HEK293 (cell line): Measurements from ENCODE around the gene EDAR.

Source experiments
- CTCF ChIA-PET: fragments of 350-600 bp; formaldehyde crosslinking; extraction: SDS; loops from one replicate; lab custom pipeline; 2021; ENCODE audit warnings: antibody characterized with exemption; lab: Yijun Ruan, JAX
- POLR2A ChIA-PET: fragments of 300-600 bp; formaldehyde crosslinking; extraction: SDS; loops from one replicate; lab custom pipeline; 2020; ENCODE audit warnings: antibody characterized with exemption, inconsistent platforms; lab: Yijun Ruan, JAX
- H3K27ac ChIP-seq: fragments of 200-500 bp; sonication (Bioruptor generic); 2 replicates; pipeline ENCODE4 v1.5.1; 2014; ENCODE audit warnings: low read depth, low read length, control low read depth, inconsistent platforms; ENCODE audit errors: extremely low read depth
- H3K36me3 ChIP-seq, 2 experiments: fragments of 200-500 bp in 1 of 2; sonication (Bioruptor generic) in 1 of 2; 1 replicate in 1 of 2; 2 replicates in 1 of 2; pipeline ENCODE4 v1.5.1; 2014 to 2017; ENCODE audit warnings: inconsistent platforms in 2 of 2, low read length in 2 of 2; ENCODE audit not compliant: control insufficient read depth in 2 of 2, insufficient read depth in 1 of 2
- H3K4me1 ChIP-seq: fragments of 200-500 bp; sonication (Bioruptor generic); 2 replicates; pipeline ENCODE4 v1.5.1; 2014; ENCODE audit warnings: mild to moderate bottlenecking, low read length, inconsistent platforms; ENCODE audit not compliant: control insufficient read depth, insufficient read depth
- H3K4me3 ChIP-seq: 2 replicates; pipeline ENCODE4 v1.5.1; 2011; ENCODE audit warnings: low read depth, mild to moderate bottlenecking, control low read depth, low read length, moderate library complexity
- H3K9me3 ChIP-seq: fragments of 200-500 bp; sonication (Bioruptor generic); 2 replicates; pipeline ENCODE4 v1.5.1; 2014; ENCODE audit warnings: low read depth, low read length, inconsistent platforms; ENCODE audit not compliant: control insufficient read depth, insufficient read depth
- GLI4 ChIP-seq: fragments of 450-650 bp; formaldehyde crosslinking; IDR thresholded peaks from 2 replicates; pipeline ENCODE4 v1.5.1; 2016; ENCODE audit warnings: missing biosample characterization, missing genetic modification characterization
- GLIS1 ChIP-seq: fragments of 450-650 bp; formaldehyde crosslinking; IDR thresholded peaks from 2 replicates; pipeline ENCODE4 v1.5.1; 2016; ENCODE audit warnings: missing biosample characterization, missing genetic modification characterization
- HIC1 ChIP-seq: fragments of 450-650 bp; formaldehyde crosslinking; IDR thresholded peaks from 2 replicates; pipeline ENCODE4 v1.5.1; 2016; ENCODE audit warnings: missing biosample characterization, missing genetic modification characterization
- HOXA7 ChIP-seq: sonication (generic); formaldehyde crosslinking; IDR thresholded peaks from 2 replicates; pipeline ENCODE4 v1.8.1; 2022; ENCODE audit warnings: missing genetic modification reagents, borderline replicate concordance
- MYNN ChIP-seq: fragments of 450-650 bp; formaldehyde crosslinking; IDR thresholded peaks from 2 replicates; pipeline ENCODE4 v1.5.1; 2016; ENCODE audit warnings: missing biosample characterization, missing genetic modification characterization, borderline replicate concordance
- MZF1 ChIP-seq: fragments of 450-650 bp; formaldehyde crosslinking; IDR thresholded peaks from 2 replicates; pipeline ENCODE4 v1.5.1; 2017; ENCODE audit warnings: missing biosample characterization, missing genetic modification characterization, borderline replicate concordance
- OVOL3 ChIP-seq: fragments of 450-650 bp; formaldehyde crosslinking; IDR thresholded peaks from 2 replicates; pipeline ENCODE4 v1.5.1; 2016; ENCODE audit warnings: missing biosample characterization, missing genetic modification characterization
- REPIN1 ChIP-seq: fragments of 450-650 bp; formaldehyde crosslinking; IDR thresholded peaks from 2 replicates; pipeline ENCODE4 v1.5.1; 2017; ENCODE audit warnings: missing biosample characterization, missing genetic modification characterization, low read depth
- YY2 ChIP-seq: fragments of 450-650 bp; formaldehyde crosslinking; IDR thresholded peaks from 2 replicates; pipeline ENCODE4 v1.5.1; 2016; ENCODE audit warnings: missing biosample characterization, missing genetic modification characterization
- ZEB2 ChIP-seq: fragments of 450-650 bp; formaldehyde crosslinking; IDR thresholded peaks from 2 replicates; pipeline ENCODE4 v1.5.1; 2016; ENCODE audit warnings: missing biosample characterization, missing genetic modification characterization
- ZNF133 ChIP-seq: fragments of 450-650 bp; formaldehyde crosslinking; IDR thresholded peaks from 2 replicates; pipeline ENCODE4 v1.5.1; 2016; ENCODE audit warnings: missing biosample characterization, missing genetic modification characterization
- ZNF155 ChIP-seq: fragments of 450-650 bp; formaldehyde crosslinking; IDR thresholded peaks from 2 replicates; pipeline ENCODE4 v1.5.1; 2016; ENCODE audit warnings: missing biosample characterization, missing genetic modification characterization
- ZNF19 ChIP-seq: fragments of 450-650 bp; formaldehyde crosslinking; IDR thresholded peaks from 2 replicates; pipeline ENCODE4; 2016; ENCODE audit warnings: missing biosample characterization, missing genetic modification characterization, low read depth
- ZNF202 ChIP-seq: fragments of 450-650 bp; formaldehyde crosslinking; IDR thresholded peaks from 2 replicates; pipeline ENCODE4 v1.5.1; 2016; ENCODE audit warnings: missing biosample characterization, missing genetic modification characterization, borderline replicate concordance
- ZNF423 ChIP-seq: fragments of 450-650 bp; formaldehyde crosslinking; IDR thresholded peaks from 2 replicates; pipeline ENCODE4 v1.5.1; 2016; ENCODE audit warnings: missing biosample characterization, missing genetic modification characterization
- ZNF521 ChIP-seq: fragments of 450-650 bp; formaldehyde crosslinking; IDR thresholded peaks from 2 replicates; pipeline ENCODE4 v1.5.1; 2017; ENCODE audit warnings: missing biosample characterization, mild to moderate bottlenecking, missing genetic modification characterization
- ZNF555 ChIP-seq: fragments of 450-650 bp; formaldehyde crosslinking; conservative IDR thresholded peaks from 2 replicates; pipeline ENCODE4 v1.5.1; 2017; ENCODE audit warnings: missing biosample characterization, mild to moderate bottlenecking, missing genetic modification characterization, inconsistent platforms
- ZNF561 ChIP-seq: fragments of 450-650 bp; IDR thresholded peaks from 2 replicates; pipeline ENCODE4 v1.5.1; 2018; ENCODE audit warnings: missing biosample characterization, missing genetic modification characterization, borderline replicate concordance
- ZNF596 ChIP-seq: fragments of 450-650 bp; IDR thresholded peaks from 2 replicates; pipeline ENCODE4 v1.5.0; 2018; ENCODE audit warnings: missing biosample characterization, mild to moderate bottlenecking, missing genetic modification characterization, moderate library complexity
- ZNF621 ChIP-seq: fragments of 450-650 bp; formaldehyde crosslinking; IDR thresholded peaks from 2 replicates; pipeline ENCODE4 v1.5.1; 2017; ENCODE audit warnings: missing biosample characterization, missing genetic modification characterization
- ZNF660 ChIP-seq: fragments of 450-650 bp; IDR thresholded peaks from 2 replicates; pipeline ENCODE4 v1.5.1; 2018; ENCODE audit warnings: missing biosample characterization, mild to moderate bottlenecking, missing genetic modification characterization
- ZNF664 ChIP-seq: fragments of 450-650 bp; formaldehyde crosslinking; IDR thresholded peaks from 2 replicates; pipeline ENCODE4 v1.5.1; 2016; ENCODE audit warnings: missing biosample characterization, missing genetic modification characterization
- ZNF692 ChIP-seq: fragments of 450-650 bp; formaldehyde crosslinking; IDR thresholded peaks from 2 replicates; pipeline ENCODE4 v1.5.1; 2016; ENCODE audit warnings: missing biosample characterization, missing genetic modification characterization
- ZSCAN4 ChIP-seq: fragments of 450-650 bp; formaldehyde crosslinking; IDR thresholded peaks from 2 replicates; pipeline ENCODE4 v1.5.1; 2017; ENCODE audit warnings: missing biosample characterization, missing genetic modification characterization
- TF ChIP-seq, protein P1 (sequence below): fragments of 450-650 bp; formaldehyde crosslinking; IDR thresholded peaks from 2 replicates; pipeline ENCODE4 v1.5.1; 2016; ENCODE audit warnings: missing biosample characterization, missing genetic modification characterization

The EDAR gene

DNA sequence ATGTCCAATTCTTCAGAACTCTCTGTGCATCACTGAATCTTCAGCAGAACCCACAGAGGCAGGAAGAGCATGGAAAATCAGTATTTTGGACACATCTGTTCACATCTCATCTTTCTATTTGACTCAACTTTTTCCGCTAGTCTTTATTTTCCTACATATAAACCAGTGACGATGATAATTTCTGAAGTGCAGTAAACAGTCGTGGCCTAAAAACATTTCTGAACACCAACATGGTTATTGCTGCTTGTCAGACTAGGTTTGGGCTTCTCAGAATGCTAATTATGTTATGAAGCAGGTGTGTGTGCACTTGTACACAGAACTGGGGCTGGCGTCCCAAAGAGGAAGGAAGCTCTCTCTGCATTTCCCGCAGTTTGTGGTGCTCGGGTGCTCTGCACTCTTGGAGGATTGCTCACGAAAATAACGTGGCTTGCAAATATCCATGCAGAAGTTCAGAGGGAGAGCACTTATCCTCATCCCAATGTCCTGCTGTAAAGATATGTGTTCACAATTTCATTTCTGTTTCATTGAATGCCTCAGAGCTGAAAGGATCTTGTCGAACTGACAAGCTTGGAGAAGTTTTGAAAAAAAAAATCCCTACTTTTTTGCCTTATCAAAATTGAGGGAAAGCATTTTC lies 50.8 kb downstream of the EDAR start:
- no peaks in the 10 kb centered on the region for H3K36me3 ChIP-seq
- TF ChIP-seq OVOL3 (tag by site-specific recombination) (no peak), ZNF155 (no peak), HOXA7 (CRISPR knock-in tag) (no peak), REPIN1 (tag by site-specific recombination) (no peak)
- no peak overlapping the region for H3K27ac ChIP-seq
- H3K4me3 ChIP-seq: no peak overlapping the region
- no peaks in the 10 kb centered on the region for H3K9me3 ChIP-seq
- CTCF ChIA-PET: no interaction called here
- POLR2A ChIA-PET: no interaction called here
- H3K4me1 ChIP-seq: peaks cover 9% of the 10 kb centered on the region

- Histone ChIP-seq H3K36me3 (no peaks in the 10 kb centered on the region), H3K27ac (no peak overlapping the region), H3K4me1 (peaks cover 9% of the 10 kb centered on the region), H3K9me3 (no peaks in the 10 kb centered on the region), H3K4me3 (no peak overlapping the region)
- TF ChIP-seq MYNN (tag by site-specific recombination): no peak
- TF ChIP-seq GLIS1 (tag by site-specific recombination): no peak
- peak; percentile 84 for TF ChIP-seq ZSCAN4
- no peak for TF ChIP-seq ZNF660 (tag by site-specific recombination)
- TF ChIP-seq ZNF692 (tag by site-specific recombination): no peak
- no peak for TF ChIP-seq HIC1
- ChIA-PET POLR2A (no interaction called here), CTCF (no interaction called here)
These were observed 51.5 kb downstream of the EDAR start for GRCh38 chr2:108937367-108938017.

DNA sequence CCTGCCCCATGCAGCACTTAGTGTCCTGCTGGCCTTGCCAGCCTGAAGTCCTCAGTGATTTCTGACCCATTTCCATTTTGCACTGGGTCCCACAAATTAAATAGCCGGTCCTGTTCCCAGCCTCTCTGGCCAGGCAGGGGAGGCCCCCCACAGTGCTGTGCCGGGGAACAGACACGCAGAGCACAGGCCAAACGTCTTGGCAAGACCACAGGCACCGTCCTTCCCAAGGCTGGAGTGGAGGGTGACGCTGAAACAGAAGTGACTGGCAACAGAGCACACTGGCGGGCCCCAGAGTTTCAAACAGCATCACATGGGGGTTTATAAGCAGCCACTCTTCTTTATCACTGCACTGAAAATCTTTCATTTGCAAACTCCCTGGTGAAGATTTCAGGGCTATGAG lies 52.2 kb downstream of the EDAR start:
- Histone ChIP-seq H3K36me3 (no peaks in the 10 kb centered on the region), H3K9me3 (no peaks in the 10 kb centered on the region), H3K4me1 (peaks cover 9% of the 10 kb centered on the region), H3K27ac (no peak overlapping the region), H3K4me3 (no peak overlapping the region)
- ChIA-PET POLR2A (no interaction called here), CTCF (no interaction called here)
- TF ChIP-seq ZNF596 (tag by site-specific recombination) (no peak), ZNF423 (tag by site-specific recombination) (no peak), ZNF202 (tag by site-specific recombination) (no peak), ZNF621 (tag by site-specific recombination) (no peak), ZNF555 (tag by site-specific recombination) (no peak), ZNF561 (tag by site-specific recombination) (no peak), ZNF521 (no peak), ZNF664 (tag by site-specific recombination) (no peak), YY2 (tag by site-specific recombination) (no peak), ZEB2 (tag by site-specific recombination) (no peak), ZNF133 (no peak), GLI4 (tag by site-specific recombination) (no peak), ZNF19 (no peak), MZF1 (tag by site-specific recombination) (no peak)
- TF ChIP-seq, protein P1, sequence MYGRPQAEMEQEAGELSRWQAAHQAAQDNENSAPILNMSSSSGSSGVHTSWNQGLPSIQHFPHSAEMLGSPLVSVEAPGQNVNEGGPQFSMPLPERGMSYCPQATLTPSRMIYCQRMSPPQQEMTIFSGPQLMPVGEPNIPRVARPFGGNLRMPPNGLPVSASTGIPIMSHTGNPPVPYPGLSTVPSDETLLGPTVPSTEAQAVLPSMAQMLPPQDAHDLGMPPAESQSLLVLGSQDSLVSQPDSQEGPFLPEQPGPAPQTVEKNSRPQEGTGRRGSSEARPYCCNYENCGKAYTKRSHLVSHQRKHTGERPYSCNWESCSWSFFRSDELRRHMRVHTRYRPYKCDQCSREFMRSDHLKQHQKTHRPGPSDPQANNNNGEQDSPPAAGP: no peak
